ENCODE measurements around the gene ITGB1. TPM values are rescaled to one million over a fixed set of nuclear protein-coding genes. Genes with fewer than 3 reads are reported as not detected.

The ITGB1 gene
- total RNA-seq, 1 experiment from 2014 or later, result 223 TPM

GRCh38 chr10:33005322-33006301, 47.6 kb upstream of the ITGB1 start:
- H2BK20ac ChIP-seq (ENCODE audit: low read depth, low read length, poor library complexity, severe bottlenecking), result no peak overlapping the region
- no peak overlapping the region for H3K56ac ChIP-seq (ENCODE audit: insufficient read length, low read depth, low read length)
- TF ChIP-seq, protein P1, sequence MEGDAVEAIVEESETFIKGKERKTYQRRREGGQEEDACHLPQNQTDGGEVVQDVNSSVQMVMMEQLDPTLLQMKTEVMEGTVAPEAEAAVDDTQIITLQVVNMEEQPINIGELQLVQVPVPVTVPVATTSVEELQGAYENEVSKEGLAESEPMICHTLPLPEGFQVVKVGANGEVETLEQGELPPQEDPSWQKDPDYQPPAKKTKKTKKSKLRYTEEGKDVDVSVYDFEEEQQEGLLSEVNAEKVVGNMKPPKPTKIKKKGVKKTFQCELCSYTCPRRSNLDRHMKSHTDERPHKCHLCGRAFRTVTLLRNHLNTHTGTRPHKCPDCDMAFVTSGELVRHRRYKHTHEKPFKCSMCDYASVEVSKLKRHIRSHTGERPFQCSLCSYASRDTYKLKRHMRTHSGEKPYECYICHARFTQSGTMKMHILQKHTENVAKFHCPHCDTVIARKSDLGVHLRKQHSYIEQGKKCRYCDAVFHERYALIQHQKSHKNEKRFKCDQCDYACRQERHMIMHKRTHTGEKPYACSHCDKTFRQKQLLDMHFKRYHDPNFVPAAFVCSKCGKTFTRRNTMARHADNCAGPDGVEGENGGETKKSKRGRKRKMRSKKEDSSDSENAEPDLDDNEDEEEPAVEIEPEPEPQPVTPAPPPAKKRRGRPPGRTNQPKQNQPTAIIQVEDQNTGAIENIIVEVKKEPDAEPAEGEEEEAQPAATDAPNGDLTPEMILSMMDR (conservative IDR thresholded peaks at IDR 0.05), result no peak
- H4K5ac ChIP-seq (ENCODE audit: insufficient read length, low read depth, low read length), result no peak overlapping the region
- H3K14ac ChIP-seq (ENCODE audit: insufficient read depth, low read length), result peak overlapping the region; percentile 98
- Mint-ChIP-seq H3K27me3 (ENCODE audit: low read depth) (no peaks in the 10 kb centered on the region), H3K27ac (peak overlapping the region; percentile 68 to 97 (median 74); a peak in 6 of 7 replicates), H3K4me3 (peak overlapping the region; percentile 56 to 59), H3K4me1 (peaks cover 28 to 29% of the 10 kb centered on the region in 2 experiments), H3K9me3 (no peaks in the 10 kb centered on the region; a peak in 1 of 5 replicates), H3K36me3 (ENCODE audit: insufficient read depth in 1 of 3, low read depth in 3 of 3) (no peaks in the 10 kb centered on the region)
- no peaks in the 10 kb centered on the region for H3K9me3 ChIP-seq (ENCODE audit: control insufficient read depth, low read depth, low read length)
- H4K8ac ChIP-seq (replicated peaks; ENCODE audit: insufficient read length, low read depth, low read length), result no peak overlapping the region
- no peaks in the 10 kb centered on the region for H3K79me1 ChIP-seq (ENCODE audit: insufficient read depth, low read depth, low read length, poor library complexity, severe bottlenecking)
- peaks cover 5% of the 10 kb centered on the region for H3K23me2 ChIP-seq (ENCODE audit: insufficient read length, low read depth, low read length, poor library complexity, severe bottlenecking)
- no peak overlapping the region; the same call in 1 of the 2 replicates for H3K4ac ChIP-seq (ENCODE audit: low read depth, low read length)
- no peaks in the 10 kb centered on the region for H3K27me3 ChIP-seq (ENCODE audit: insufficient read depth, low read length)
- peak overlapping the region; percentile 77 for H3K4me2 ChIP-seq (ENCODE audit: insufficient read depth, insufficient read length, low read length)
- WGBS (ENCODE audit: extremely low coverage, insufficient read length, low lambda C conversion rate), result no CpG with 5 or more reads among the region's 34 CpGs
- no peaks in the 10 kb centered on the region for H4K20me1 ChIP-seq (ENCODE audit: control insufficient read depth, insufficient read depth, insufficient read length)
- peak overlapping the region; percentile 99 for H2BK120ac ChIP-seq (ENCODE audit: low read depth, low read length, poor library complexity, severe bottlenecking)
- peak overlapping the region; percentile 67 for H3K9ac ChIP-seq (ENCODE audit: extremely low read depth, insufficient read length, low read length)
- H2BK5ac ChIP-seq (ENCODE audit: insufficient read length, low read length), result no peak overlapping the region
- H3T11ph ChIP-seq (ENCODE audit: low read length), result no peak overlapping the region
- no peak overlapping the region for H3K23ac ChIP-seq (ENCODE audit: insufficient read length, low read depth, low read length)
- peak overlapping the region; percentile 93 for H3K18ac ChIP-seq (ENCODE audit: insufficient read length, low read depth, low read length)
- H2AFZ ChIP-seq (ENCODE audit: low read length), result peak overlapping the region; percentile 95
- H2BK15ac ChIP-seq (ENCODE audit: low read depth, low read length), result 0 out of 2 replicates have a peak overlapping the region, but pooled peaks have one; percentile 43
- peak overlapping the region; percentile 55 for H2BK12ac ChIP-seq (ENCODE audit: insufficient read length, low read depth, low read length)
- no peak overlapping the region for H2AK5ac ChIP-seq (ENCODE audit: insufficient read length, low read length)
- peak overlapping the region; percentile 27 for H3K27ac ChIP-seq (ENCODE audit: insufficient read length, low read depth, low read length)
- H3K4me1 ChIP-seq (ENCODE audit: insufficient read depth, low read length), result peaks cover 9% of the 10 kb centered on the region
- H3K79me2 ChIP-seq (ENCODE audit: insufficient read depth, low read length), result no peaks in the 10 kb centered on the region
- DNase-seq, result peak; percentile 85
- no peak overlapping the region for H4K91ac ChIP-seq (ENCODE audit: insufficient read length, low read depth, low read length)

All from H9 (cell line).